Cerebellar cortex (tissue), 1 donor: Measurements from ENCODE around the gene OR52I2.

Experiments
- DNase-seq: peaks from one replicate; pipeline ENCODE4 v3.0.0-alpha.2; 2015; ENCODE audit warnings: low spot score

OR52I2 gene

GRCh38 chr11:4607781-4608666 lies 26.5 kb downstream of the OR52I2 start, which contains the start of gene TRIM68:
Gene TRIM68, minus strand, starts transcription at chr11:4608231. Its CDS starts 2,727 bp downstream, at chr11:4605504.
- peak; percentile 98 for DNase-seq

- no peak for DNase-seq
Measured at GRCh38 chr11:4610258-4610935, 28.9 kb downstream of the OR52I2 start.

- DNase-seq, result no peak
Measured at GRCh38 chr11:4611986-4612385, 30.4 kb downstream of the OR52I2 start.

- no peak for DNase-seq
Measured at GRCh38 chr11:4615856-4616444, 34.4 kb downstream of the OR52I2 start.

- no peak for DNase-seq
Measured at GRCh38 chr11:4619514-4619913, 38.0 kb downstream of the OR52I2 start.

GRCh38 chr11:4626207-4627099 lies 44.9 kb downstream of the OR52I2 start:
- DNase-seq, result peak; percentile 95

- no peak for DNase-seq
Measured at GRCh38 chr11:4636136-4636535, 54.6 kb downstream of the OR52I2 start.

- peak; percentile 81 for DNase-seq
Measured at GRCh38 chr11:4636962-4637661, 55.6 kb downstream of the OR52I2 start, which contains the start of gene OR51D1. Gene OR51D1, plus strand, starts transcription at chr11:4637477. Its CDS starts 2,314 bp downstream, at chr11:4639791.

GRCh38 chr11:4637662-4638047 lies 56.1 kb downstream of the OR52I2 start:
- DNase-seq, result no peak

- DNase-seq, result no peak
Measured at GRCh38 chr11:4639931-4640330, 58.4 kb downstream of the OR52I2 start.

GRCh38 chr11:4641501-4641900 lies 60.0 kb downstream of the OR52I2 start:
- no peak for DNase-seq

GRCh38 chr11:4642043-4642442 lies 60.5 kb downstream of the OR52I2 start:
- DNase-seq, result no peak
